Chondrocyte (in vitro differentiated cells): ENCODE measurements around the gene CCDC47. TPM values are rescaled to one million over a fixed set of nuclear protein-coding genes. Genes with fewer than 3 reads are reported as not detected.

ENCODE experiments used
- DNase-seq: peaks from one replicate; pipeline ENCODE4 v3.0.0; 2021; ENCODE audit warnings: mixed read lengths, low spot score
- H3K27ac Mint-ChIP-seq: one replicate; pipeline ENCODE4 v1.8.0; 2021; ENCODE audit warnings: mild to moderate bottlenecking, moderate library complexity, mixed read lengths; ENCODE audit not compliant: unreplicated experiment
- H3K27me3 Mint-ChIP-seq: 2 replicates; pipeline ENCODE4 v1.8.0; 2021; ENCODE audit warnings: low read depth, mixed read lengths
- H3K36me3 Mint-ChIP-seq: 2 replicates; pipeline ENCODE4 v1.8.0; 2021; ENCODE audit warnings: low read depth, mixed read lengths
- H3K4me1 Mint-ChIP-seq: 2 replicates; pipeline ENCODE4 v1.8.0; 2021; ENCODE audit warnings: low read depth, mild to moderate bottlenecking, mixed read lengths
- H3K4me3 Mint-ChIP-seq: one replicate; pipeline ENCODE4 v1.8.0; 2021; ENCODE audit warnings: mild to moderate bottlenecking, moderate library complexity, mixed read lengths; ENCODE audit not compliant: unreplicated experiment
- H3K9me3 Mint-ChIP-seq: 2 replicates; pipeline ENCODE4 v1.8.0; 2021; ENCODE audit warnings: low read depth, mixed read lengths
- CTCF ChIP-seq: fragments of 200-600 bp; sonication (generic); IDR thresholded peaks from 2 replicates; pipeline ENCODE4 v1.5.0; 2021; ENCODE audit warnings: antibody characterized with exemption, mild to moderate bottlenecking, moderate library complexity
- total RNA-seq: library from RNA; stranded (reverse); gene quantifications from 3 replicates; pipeline ENCODE4 v1.2.1, GENCODE V29; 2021

CCDC47 gene
- total RNA-seq, 1 donor from 2014 or later: 65.1 TPM

GRCh38 chr17:63704836-63705235, 68.6 kb downstream of the CCDC47 start:
- Mint-ChIP-seq H3K27me3 (no peaks in the 10 kb centered on the region), H3K9me3 (no peaks in the 10 kb centered on the region), H3K27ac (no peak overlapping the region), H3K4me3 (no peak overlapping the region), H3K36me3 (peaks cover 14% of the 10 kb centered on the region), H3K4me1 (peaks cover 16% of the 10 kb centered on the region)
- DNase-seq: no peak
- TF ChIP-seq CTCF: no peak

GRCh38 chr17:63704259-63704576, 69.2 kb downstream of the CCDC47 start:
- no peaks in the 10 kb centered on the region for H3K9me3 Mint-ChIP-seq
- DNase-seq: no peak
- H3K4me1 Mint-ChIP-seq: peaks cover 16% of the 10 kb centered on the region
- H3K36me3 Mint-ChIP-seq: peaks cover 10% of the 10 kb centered on the region
- H3K4me3 Mint-ChIP-seq: no peak overlapping the region
- TF ChIP-seq CTCF: no peak
- H3K27ac Mint-ChIP-seq: peak overlapping the region; percentile 36
- no peaks in the 10 kb centered on the region for H3K27me3 Mint-ChIP-seq

GRCh38 chr17:63703556-63704258, 69.7 kb downstream of the CCDC47 start:
- H3K36me3 Mint-ChIP-seq: peaks cover 5% of the 10 kb centered on the region
- no peak for TF ChIP-seq CTCF
- H3K4me1 Mint-ChIP-seq: peaks cover 16% of the 10 kb centered on the region
- H3K4me3 Mint-ChIP-seq: no peak overlapping the region
- peak overlapping the region; percentile 36 for H3K27ac Mint-ChIP-seq
- DNase-seq: no peak
- no peaks in the 10 kb centered on the region for H3K27me3 Mint-ChIP-seq
- no peaks in the 10 kb centered on the region for H3K9me3 Mint-ChIP-seq

GRCh38 chr17:63703029-63703428, 70.4 kb downstream of the CCDC47 start:
- Mint-ChIP-seq H3K4me1 (peaks cover 19% of the 10 kb centered on the region), H3K27ac (no peak overlapping the region)

GRCh38 chr17:63702721-63703015, 70.7 kb downstream of the CCDC47 start:
- H3K4me1 Mint-ChIP-seq: peaks cover 19% of the 10 kb centered on the region
- no peaks in the 10 kb centered on the region for H3K27me3 Mint-ChIP-seq
- TF ChIP-seq CTCF: no peak
- no peak overlapping the region for H3K4me3 Mint-ChIP-seq
- no peak for DNase-seq
- no peak overlapping the region for H3K27ac Mint-ChIP-seq
- H3K36me3 Mint-ChIP-seq: peaks cover 5% of the 10 kb centered on the region
- no peaks in the 10 kb centered on the region for H3K9me3 Mint-ChIP-seq

More at GRCh38 chr17:63703029-63703428, 70.4 kb downstream of the CCDC47 start:
- TF ChIP-seq CTCF: no peak
- Mint-ChIP-seq H3K27me3 (no peaks in the 10 kb centered on the region), H3K36me3 (peaks cover 5% of the 10 kb centered on the region), H3K4me3 (no peak overlapping the region), H3K9me3 (no peaks in the 10 kb centered on the region)
- no peak for DNase-seq
